ENCODE data around the gene ZDHHC7. TPM values are rescaled to one million over a fixed set of nuclear protein-coding genes. Genes with fewer than 3 reads are reported as not detected.

The ZDHHC7 gene
- total RNA-seq (2022) (100 and 109 TPM in 2 replicates), Bru-seq, nascent RNA (percentile 93 among the genes with signal in this experiment), BruChase-seq, experiment 1, labeled RNA remaining after a 6-hour chase (percentile 93 among the genes with signal in this experiment), BruChase-seq, experiment 2, labeled RNA remaining after a 2-hour chase (percentile 93 among the genes with signal in this experiment)
- long read RNA-seq, transcript ZDHHC7-203 (9 exons, 1,488 nt), result minor isoform, 18 of 81 reads
- long read RNA-seq, transcript ZDHHC7-201 (8 exons, 3,442 nt), result major isoform, 28 of 81 reads
- long read RNA-seq, partial matches to known transcripts, result 4 of 81 reads
- long read RNA-seq, other reads (novel, unspliced or antisense), result 30 of 81 reads

GRCh38 chr16:85010931-85011845, at the start of gene ZDHHC7:
ZDHHC7 (minus strand) TSS chr16:85011535; CDS start chr16:84990618, 20,917 bp downstream.
- peaks cover 44% of the 10 kb centered on the region for H3K36me3 Mint-ChIP-seq (ENCODE audit: insufficient read depth, unreplicated experiment)
- CTCF ChIA-PET, result interaction anchor here (0.6 to 1.6 kb wide), 5 partner anchors 15 to 409 kb away, joined by 3 to 7 read pairs (median 4); partner anchors contain the start of gene KIAA0513
- TF ChIP-seq CTCF (IDR thresholded peaks at IDR 0.05; ENCODE audit: unreplicated experiment), result no peak
- peak within 1 kb of the TSS; percentile 89 for H3K27ac Mint-ChIP-seq (ENCODE audit: unreplicated experiment)
- DNase-seq, result peak; percentile 92
- no peaks in the 10 kb centered on the region for H3K9me3 Mint-ChIP-seq (ENCODE audit: low read depth, unreplicated experiment)
- peak within 1 kb of the TSS; percentile 89 for H3K4me3 Mint-ChIP-seq (ENCODE audit: low read depth, unreplicated experiment)
- BruUV-seq (replicated peaks), result no TSS peak
- H3K27me3 Mint-ChIP-seq (ENCODE audit: unreplicated experiment), result no peaks in the 10 kb centered on the region
- peaks cover 36% of the 10 kb centered on the region for H3K4me1 Mint-ChIP-seq (ENCODE audit: low read depth, unreplicated experiment)
- intact Hi-C loops (cut with micrococcal nuclease; ENCODE audit: unreplicated experiment), result loop anchor here (2.0 to 5.0 kb wide), 2 partner anchors 16 to 76 kb away; partner anchors contain the start of gene KIAA0513

DNA sequence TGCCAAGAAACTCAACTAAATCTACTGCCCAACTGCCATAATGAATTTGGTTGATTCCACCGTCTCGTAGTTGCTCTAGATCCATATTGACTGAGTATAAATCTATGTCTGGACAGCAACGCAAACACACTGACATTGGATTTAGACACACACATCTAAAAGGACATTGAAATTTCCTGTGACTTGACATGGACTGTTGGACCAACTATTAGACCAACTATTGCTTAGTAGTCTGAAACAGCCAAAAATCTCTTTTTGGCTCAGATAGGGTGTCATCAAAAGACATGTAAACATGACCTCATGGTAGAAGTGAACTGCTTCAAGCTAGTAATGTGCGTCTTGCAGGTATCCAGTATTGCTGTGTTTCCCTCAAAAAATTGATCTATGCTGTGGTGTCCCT, 47.6 kb upstream of the ZDHHC7 start:
- no TSS peak for BruUV-seq (replicated peaks)
- H3K4me1 Mint-ChIP-seq (ENCODE audit: low read depth, unreplicated experiment), result peaks cover 15% of the 10 kb centered on the region
- no peaks in the 10 kb centered on the region for H3K9me3 Mint-ChIP-seq (ENCODE audit: low read depth, unreplicated experiment)
- H3K36me3 Mint-ChIP-seq (ENCODE audit: insufficient read depth, unreplicated experiment), result no peaks in the 10 kb centered on the region
- no peaks in the 10 kb centered on the region for H3K27me3 Mint-ChIP-seq (ENCODE audit: unreplicated experiment)
- TF ChIP-seq CTCF (IDR thresholded peaks at IDR 0.05; ENCODE audit: unreplicated experiment), result no peak
- no peak overlapping the region for H3K27ac Mint-ChIP-seq (ENCODE audit: unreplicated experiment)
- H3K4me3 Mint-ChIP-seq (ENCODE audit: low read depth, unreplicated experiment), result no peak overlapping the region
- CTCF ChIA-PET, result no interaction called here
- intact Hi-C loops (cut with micrococcal nuclease; ENCODE audit: unreplicated experiment), result no loop called here
- DNase-seq, result no peak

DNA sequence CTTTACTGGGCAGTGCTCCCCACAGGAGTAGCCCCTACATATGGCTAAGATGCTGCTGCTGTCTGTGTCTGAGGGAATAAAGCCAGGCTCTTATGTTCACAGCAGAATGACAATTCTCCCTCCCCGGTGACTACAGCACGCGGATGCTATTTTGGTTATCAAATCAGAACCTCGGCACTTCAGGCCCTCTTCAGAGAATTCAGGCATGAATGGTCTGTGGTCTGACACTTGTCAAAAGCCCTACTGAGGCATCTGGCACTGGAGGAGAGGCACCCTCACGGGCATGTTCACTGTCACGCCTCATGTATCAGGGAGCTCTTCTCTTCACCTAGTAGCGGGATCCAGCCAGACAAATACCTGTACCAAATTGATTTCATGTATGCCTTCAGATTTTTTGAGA, 46.6 kb upstream of the ZDHHC7 start:
- H3K27me3 Mint-ChIP-seq (ENCODE audit: unreplicated experiment), result no peaks in the 10 kb centered on the region
- intact Hi-C loops (cut with micrococcal nuclease; ENCODE audit: unreplicated experiment), result no loop called here
- H3K4me3 Mint-ChIP-seq (ENCODE audit: low read depth, unreplicated experiment), result no peak overlapping the region
- no peak for TF ChIP-seq CTCF (IDR thresholded peaks at IDR 0.05; ENCODE audit: unreplicated experiment)
- H3K27ac Mint-ChIP-seq (ENCODE audit: unreplicated experiment), result no peak overlapping the region
- CTCF ChIA-PET, result interaction anchor here (1.0 to 1.8 kb wide), 2 partner anchors 29 to 63 kb away, joined by 5 to 6 read pairs; no protein-coding TSS in a partner anchor
- H3K36me3 Mint-ChIP-seq (ENCODE audit: insufficient read depth, unreplicated experiment), result no peaks in the 10 kb centered on the region
- peaks cover 15% of the 10 kb centered on the region for H3K4me1 Mint-ChIP-seq (ENCODE audit: low read depth, unreplicated experiment)
- BruUV-seq (replicated peaks), result no TSS peak
- DNase-seq, result no peak
- no peaks in the 10 kb centered on the region for H3K9me3 Mint-ChIP-seq (ENCODE audit: low read depth, unreplicated experiment)

- TF ChIP-seq CTCF (IDR thresholded peaks at IDR 0.05; ENCODE audit: unreplicated experiment), result peak; percentile 28
- Mint-ChIP-seq H3K27ac (ENCODE audit: unreplicated experiment) (no peak overlapping the region), H3K4me3 (ENCODE audit: low read depth, unreplicated experiment) (no peak overlapping the region), H3K36me3 (ENCODE audit: insufficient read depth, unreplicated experiment) (no peaks in the 10 kb centered on the region), H3K9me3 (ENCODE audit: low read depth, unreplicated experiment) (no peaks in the 10 kb centered on the region), H3K27me3 (ENCODE audit: unreplicated experiment) (no peaks in the 10 kb centered on the region), H3K4me1 (ENCODE audit: low read depth, unreplicated experiment) (peaks cover 15% of the 10 kb centered on the region)
- intact Hi-C loops (cut with micrococcal nuclease; ENCODE audit: unreplicated experiment), result no loop called here
- CTCF ChIA-PET, result interaction anchor here (0.7 to 1.8 kb wide), 3 partner anchors 29 to 63 kb away, joined by 3 to 6 read pairs (median 5); no protein-coding TSS in a partner anchor
- BruUV-seq (replicated peaks), result no TSS peak
- DNase-seq, result peak; percentile 62
Observed at GRCh38 chr16:85057212-85057889, 46.0 kb upstream of the ZDHHC7 start.

Measured in Calu3 (cell line).